IMR-90 (cell line): ENCODE data around the gene HDAC5. TPM values are rescaled to one million over a fixed set of nuclear protein-coding genes. Genes with fewer than 3 reads are reported as not detected.

ENCODE experiments used
- ATAC-seq: fragments of 200-7000 bp; cut with Tn5 transposase; 2 replicates; pipeline ENCODE4 v1.9.1; 2020; ENCODE audit warnings: low read depth, mild to moderate bottlenecking, moderate library complexity
- BruUV-seq: library from RNA; stranded (reverse); fragments of 400-500 nt; replicated peaks from 2 replicates; lab custom pipeline; 2021; lab: Mats Ljungman, UMichigan
- CTCF ChIA-PET: fragments of 300-600 bp; formaldehyde crosslinking; extraction: SDS; loops from one replicate; lab custom pipeline; 2021; ENCODE audit warnings: antibody characterized with exemption; lab: Yijun Ruan, JAX
- POLR2A ChIA-PET: fragments of 300-600 bp; sonication (Branson Sonifier 250); formaldehyde crosslinking; loops from one replicate; lab custom pipeline; 2022; ENCODE audit warnings: antibody characterized with exemption; ENCODE audit not compliant: unreplicated experiment; lab: Charles Lee
- DNase-seq: peaks from one replicate; pipeline ENCODE4 v3.0.0; 2013
- H2AFZ ChIP-seq: replicated peaks from 2 replicates; pipeline ENCODE3; 2013; ENCODE audit warnings: low read length, mild to moderate bottlenecking; ENCODE audit not compliant: poor library complexity
- H2AK5ac ChIP-seq: 2 replicates; pipeline ENCODE4 v1.6.1; 2013; ENCODE audit warnings: low read depth, low read length, inconsistent platforms
- H2AK9ac ChIP-seq: replicated peaks from 2 replicates; pipeline ENCODE3; 2013; ENCODE audit warnings: mild to moderate bottlenecking, low read depth, low read length, moderate library complexity; ENCODE audit not compliant: poor library complexity
- H2BK120ac ChIP-seq: 2 replicates; pipeline ENCODE4 v1.6.1; 2013; ENCODE audit warnings: low read depth, low read length, inconsistent platforms
- H2BK15ac ChIP-seq: 3 replicates; pipeline ENCODE4 v1.6.1; 2013; ENCODE audit warnings: low read depth, low read length, inconsistent platforms
- H2BK20ac ChIP-seq: 2 replicates; pipeline ENCODE4 v1.6.1; 2013; ENCODE audit warnings: low read depth, mild to moderate bottlenecking, inconsistent platforms, low read length, moderate library complexity
- H2BK5ac ChIP-seq: 2 replicates; pipeline ENCODE4 v1.6.1; 2013; ENCODE audit warnings: mild to moderate bottlenecking, low read depth, low read length, inconsistent platforms; ENCODE audit not compliant: poor library complexity, severe bottlenecking
- H3K14ac ChIP-seq: replicated peaks from 2 replicates; pipeline ENCODE4 v1.6.1; 2013; ENCODE audit warnings: low read depth, low read length, inconsistent platforms
- H3K18ac ChIP-seq: 2 replicates; pipeline ENCODE4 v1.6.1; 2013; ENCODE audit warnings: low read depth, low read length, control low read depth
- H3K23ac ChIP-seq: 2 replicates; pipeline ENCODE4 v1.6.1; 2013; ENCODE audit warnings: low read depth, low read length, inconsistent platforms
- H3K27ac ChIP-seq: 2 replicates; pipeline ENCODE4 v1.5.1; 2013; ENCODE audit warnings: mild to moderate bottlenecking, control low read depth, low read length; ENCODE audit not compliant: insufficient read depth
- H3K27me3 ChIP-seq: 2 replicates; pipeline ENCODE4 v1.6.1; 2013; ENCODE audit warnings: low read length; ENCODE audit not compliant: control insufficient read depth, insufficient read depth
- H3K36me3 ChIP-seq: 2 replicates; pipeline ENCODE4 v1.6.1; 2013; ENCODE audit warnings: low read length, mixed read lengths; ENCODE audit not compliant: control insufficient read depth, insufficient read depth
- H3K4ac ChIP-seq: 2 replicates; pipeline ENCODE4 v1.6.1; 2013; ENCODE audit warnings: low read depth, low read length, inconsistent platforms
- H3K4me1 ChIP-seq: 2 replicates; pipeline ENCODE4 v1.6.1; 2013; ENCODE audit warnings: low read length, mixed read lengths; ENCODE audit not compliant: control insufficient read depth, insufficient read depth
- H3K4me2 ChIP-seq: 2 replicates; pipeline ENCODE4 v1.6.1; 2013; ENCODE audit warnings: low read depth, mild to moderate bottlenecking, control low read depth, low read length, moderate library complexity
- H3K4me3 ChIP-seq: 2 replicates; pipeline ENCODE4 v1.5.1; 2013; ENCODE audit warnings: low read depth, mild to moderate bottlenecking, control low read depth, low read length, moderate library complexity; ENCODE audit not compliant: insufficient read depth
- H3K56ac ChIP-seq: 2 replicates; pipeline ENCODE4 v1.6.1; 2013; ENCODE audit warnings: low read length, inconsistent platforms; ENCODE audit not compliant: insufficient read depth; ENCODE audit errors: extremely low read depth
- H3K79me1 ChIP-seq, 2 experiments: 2 replicates each; pipeline ENCODE4 v1.6.1; 2013; ENCODE audit warnings: low read length in 2 of 2, inconsistent platforms in 1 of 2, low read depth in 1 of 2
- H3K9ac ChIP-seq: 2 replicates; pipeline ENCODE4 v1.6.1; 2013; ENCODE audit warnings: low read depth, low read length, control low read depth
- H3K9me1 ChIP-seq: 2 replicates; pipeline ENCODE4 v1.6.1; 2013; ENCODE audit warnings: low read length, inconsistent platforms; ENCODE audit not compliant: insufficient read depth
- H3K9me3 ChIP-seq: 2 replicates; pipeline ENCODE4 v1.6.1; 2013; ENCODE audit warnings: low read length; ENCODE audit not compliant: control insufficient read depth, insufficient read depth
- H4K20me1 ChIP-seq: 2 replicates; pipeline ENCODE4 v1.6.1; 2013; ENCODE audit warnings: low read length, inconsistent platforms; ENCODE audit not compliant: insufficient read depth
- H4K5ac ChIP-seq: 2 replicates; pipeline ENCODE4 v1.6.1; 2013; ENCODE audit warnings: mild to moderate bottlenecking, low read depth, low read length, control low read depth
- H4K8ac ChIP-seq, 2 experiments: 2 replicates each; pipeline ENCODE4 v1.6.1; 2013; ENCODE audit warnings: low read depth in 2 of 2, low read length in 2 of 2, control low read depth in 1 of 2, inconsistent platforms in 1 of 2
- H4K91ac ChIP-seq: 2 replicates; pipeline ENCODE4 v1.6.1; 2013; ENCODE audit warnings: low read depth, low read length, inconsistent platforms; ENCODE audit not compliant: insufficient read depth
- BHLHE40 ChIP-seq: fragments of 150-350 bp; IDR thresholded peaks from 2 replicates; pipeline ENCODE4 v1.6.1; 2016; ENCODE audit warnings: mild to moderate bottlenecking, low read depth, low read length
- CEBPB ChIP-seq: IDR thresholded peaks from 2 replicates; pipeline ENCODE4 v1.6.1; 2012; ENCODE audit warnings: low read depth, low read length, improper control_type of control experiment
- ELK1 ChIP-seq: fragments of 150-350 bp; IDR thresholded peaks from 2 replicates; pipeline ENCODE4 v1.6.1; 2016; ENCODE audit warnings: low read depth, mild to moderate bottlenecking, low read length, moderate library complexity, borderline replicate concordance
- FOS ChIP-seq: fragments of 150-350 bp; IDR thresholded peaks from 2 replicates; pipeline ENCODE4 v1.6.1; 2016; ENCODE audit warnings: low read depth, low read length
- MAZ ChIP-seq: IDR thresholded peaks from 2 replicates; pipeline ENCODE4 v1.6.1; 2012; ENCODE audit warnings: low read depth, mild to moderate bottlenecking, low read length, improper control_type of control experiment, moderate library complexity, borderline replicate concordance
- MXI1 ChIP-seq: IDR thresholded peaks from 2 replicates; pipeline ENCODE4 v1.6.1; 2012; ENCODE audit warnings: low read depth, mild to moderate bottlenecking, low read length, moderate library complexity, borderline replicate concordance
- POLR2A ChIP-seq: IDR thresholded peaks from 2 replicates; pipeline ENCODE4 v1.6.1; 2012; ENCODE audit warnings: mild to moderate bottlenecking, low read depth, low read length
- RFX5 ChIP-seq: IDR thresholded peaks from 2 replicates; pipeline ENCODE4 v1.8.0; 2012; ENCODE audit warnings: low read depth, mild to moderate bottlenecking, low read length, moderate library complexity
- SMC3 ChIP-seq: fragments of 150-350 bp; IDR thresholded peaks from 2 replicates; pipeline ENCODE4 v1.6.1; 2016; ENCODE audit warnings: low read depth, mild to moderate bottlenecking, antibody characterized with exemption, low read length, moderate library complexity
- WGBS, 2 experiments: methylation state at CpG; one replicate each; pipeline versions ENCODE4 v1.1.5 to v1.1.7; 2013; ENCODE audit warnings: missing lambda C conversion rate in 2 of 2; ENCODE audit not compliant: insufficient read length in 1 of 2; ENCODE audit errors: extremely low coverage in 2 of 2; 5-methylcytosine and 5-hydroxymethylcytosine counted together
- dilution Hi-C: fragments of 300-500 bp; cut with HindIII; formaldehyde crosslinking; loops from one replicate; pipeline ENCODE4 v1.14.3; 2018; ENCODE audit warnings: low sequenced_read_pairs; ENCODE audit not compliant: unreplicated experiment
- in situ Hi-C: fragments of 300-500 bp; cut with MboI; formaldehyde crosslinking; loops from 3 replicates; pipeline ENCODE4 v1.14.3; 2019; ENCODE audit warnings: low sequenced_read_pairs, inconsistent platforms, mixed read lengths
- intact Hi-C: fragments of 100-400 bp; cut with micrococcal nuclease; formaldehyde crosslinking; loops from 2 replicates; pipeline ENCODE4 v1.10.0; 2022
- polyA plus RNA-seq, 3 experiments: library from polyadenylated mRNA; depleted of rRNA; stranded (reverse); fragments of >200 nt; gene quantifications; 2 replicates each; pipeline ENCODE4 v1.2.3, GENCODE V29; 2012; ENCODE audit warnings: low replicate concordance in 1 of 3
- total RNA-seq: library from RNA; depleted of rRNA; stranded (reverse); fragments of >200 nt; gene quantifications from 2 replicates; pipeline ENCODE4 v1.2.3, GENCODE V29; 2012
- TF ChIP-seq, protein P1 (sequence below): fragments of 150-350 bp; IDR thresholded peaks from 2 replicates; pipeline ENCODE4 v1.6.1; 2017; ENCODE audit warnings: mild to moderate bottlenecking, antibody characterized with exemption, low read length, low read depth

HDAC5 gene
- total and polyA plus RNA-seq, 2 of the 4 experiments (the other 2 are of a cell fraction) = 47.0 to 61.3 TPM

DNA sequence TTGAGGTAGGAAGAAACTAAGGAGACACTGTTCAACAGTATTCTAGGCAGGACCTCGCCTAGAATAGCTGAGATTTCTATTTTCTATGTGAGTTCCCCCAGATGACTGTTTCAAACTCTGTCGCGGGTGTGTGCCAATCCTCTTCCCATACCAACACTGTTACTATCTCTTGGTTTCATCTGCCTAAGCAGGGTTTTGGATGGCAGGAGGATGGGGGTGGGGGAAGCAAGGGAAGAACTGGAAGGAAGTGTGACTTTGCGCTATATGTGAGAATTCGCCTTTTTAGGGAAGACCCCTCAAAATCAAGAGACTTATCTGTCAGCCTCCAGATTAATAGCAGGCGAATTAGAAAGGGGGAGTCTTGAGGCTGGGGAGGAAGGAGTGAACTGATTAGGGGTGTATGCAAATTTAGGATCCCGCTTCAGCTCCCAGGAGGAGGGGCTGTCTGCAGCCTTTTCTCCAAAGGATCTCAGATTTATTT, 53.4 kb downstream of the HDAC5 start (continued):
- TF ChIP-seq ELK1 = no peak
- TF ChIP-seq, protein P1, sequence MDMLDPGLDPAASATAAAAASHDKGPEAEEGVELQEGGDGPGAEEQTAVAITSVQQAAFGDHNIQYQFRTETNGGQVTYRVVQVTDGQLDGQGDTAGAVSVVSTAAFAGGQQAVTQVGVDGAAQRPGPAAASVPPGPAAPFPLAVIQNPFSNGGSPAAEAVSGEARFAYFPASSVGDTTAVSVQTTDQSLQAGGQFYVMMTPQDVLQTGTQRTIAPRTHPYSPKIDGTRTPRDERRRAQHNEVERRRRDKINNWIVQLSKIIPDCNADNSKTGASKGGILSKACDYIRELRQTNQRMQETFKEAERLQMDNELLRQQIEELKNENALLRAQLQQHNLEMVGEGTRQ = no peak
- no peak for TF ChIP-seq MXI1

DNA sequence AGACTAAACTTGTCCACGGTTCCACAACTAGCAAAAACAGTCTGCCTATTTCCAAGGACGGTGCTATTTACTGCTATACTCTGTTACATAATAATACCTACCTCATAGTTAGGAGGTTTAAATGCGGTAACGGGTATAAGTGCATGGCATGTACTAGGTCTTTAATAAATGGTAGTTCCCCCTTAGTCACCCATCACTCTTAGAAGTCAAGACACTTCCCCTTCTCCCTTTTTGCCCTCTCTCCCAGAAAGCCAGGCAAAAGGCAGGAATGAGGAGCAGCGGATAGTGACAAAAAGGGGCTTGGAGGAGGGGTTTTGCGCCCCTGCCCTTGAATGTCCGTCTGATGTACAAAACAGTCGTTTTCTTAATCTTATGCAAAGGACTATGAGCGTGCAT, 55.9 kb downstream of the HDAC5 start:
- Histone ChIP-seq H3K14ac (no peak overlapping the region), H3K4me3 (no peak overlapping the region), H4K91ac (no peak overlapping the region), H2AFZ (no peak overlapping the region), H3K56ac (no peak overlapping the region), H3K9me1 (peaks cover 3% of the 10 kb centered on the region; the same call in 1 of the 2 replicates), H3K4ac (no peak overlapping the region), H4K20me1 (peaks cover 37% of the 10 kb centered on the region), H2AK9ac (no peak overlapping the region), H3K4me1 (peaks cover 11% of the 10 kb centered on the region), H3K27me3 (no peaks in the 10 kb centered on the region), H3K23ac (no peak overlapping the region), H2AK5ac (no peak overlapping the region), H3K9ac (no peak overlapping the region), H3K79me1 (peaks cover 9 to 44% of the 10 kb centered on the region in 2 experiments; a peak in 3 of 4 replicates), H3K36me3 (peaks cover 4% of the 10 kb centered on the region), H2BK5ac (no peak overlapping the region), H2BK20ac (no peak overlapping the region), H3K18ac (no peak overlapping the region), H4K5ac (no peak overlapping the region), H2BK120ac (no peak overlapping the region), H4K8ac (peak overlapping the region in 1 of 2 experiments; percentile 98; a peak in 3 of 4 replicates), H3K4me2 (no peak overlapping the region), H3K27ac (no peak overlapping the region), H3K9me3 (no peaks in the 10 kb centered on the region), H2BK15ac (no peak overlapping the region)
- intact Hi-C loops (no loop called here), in situ Hi-C loops (no loop called here), dilution Hi-C loops (no loop called here)
- CTCF ChIA-PET = interaction anchor here (2.3 kb wide), 1 partner anchor 48 kb away, joined by 8 read pairs; no protein-coding TSS in a partner anchor
- no TSS peak for BruUV-seq
- DNase-seq = no peak
- ATAC-seq = no peak
- TF ChIP-seq RFX5 (no peak), POLR2A (no peak), FOS (no peak), MXI1 (no peak), CEBPB (no peak), MAZ (no peak), SMC3 (no peak), BHLHE40 (no peak), ELK1 (no peak)
- TF ChIP-seq, protein P1 = no peak
- POLR2A ChIA-PET = no interaction called here
- 90% methylated on average over 2 of the region's 9 CpGs; no CpG with 5 or more reads in 1 of the 2 experiments for WGBS, 2 experiments
